ENCODE data around the gene TAPBPL. TPM values are rescaled to one million over a fixed set of nuclear protein-coding genes. Genes with fewer than 3 reads are reported as not detected.

TAPBPL gene
- polyA plus RNA-seq, 3 donors: 89.3 to 145 (median 91.8) TPM

DNA sequence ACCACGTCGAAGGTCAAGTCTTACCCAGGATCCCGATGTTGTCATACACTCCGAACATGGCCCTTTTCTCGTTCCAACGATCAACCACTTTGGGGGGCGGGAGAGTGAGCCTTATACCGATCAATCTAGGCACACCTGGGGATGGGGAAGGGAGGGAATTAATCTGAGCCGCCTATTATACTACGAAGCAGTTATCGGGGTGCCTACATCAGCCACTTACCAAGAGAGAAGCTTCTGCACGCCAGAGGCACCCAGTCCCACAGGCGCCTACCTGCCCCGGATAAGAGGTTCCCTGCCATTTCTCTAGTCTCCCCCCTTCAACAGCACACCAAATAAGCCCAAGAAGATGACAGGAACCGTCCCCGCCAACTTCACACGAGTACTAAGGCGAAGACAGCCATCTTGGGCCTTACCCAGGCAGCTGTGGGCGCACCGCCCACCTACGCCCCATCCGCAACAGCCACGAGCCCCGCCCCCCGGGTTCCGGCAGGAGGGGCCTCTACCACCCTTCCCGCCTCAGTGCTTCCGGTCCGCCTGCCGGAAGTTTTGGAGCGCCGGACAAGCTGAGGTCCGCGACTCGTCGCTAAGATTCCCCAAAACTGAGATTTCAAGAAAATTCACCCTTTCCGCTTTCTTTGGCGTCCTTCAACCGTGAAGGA lies 41.1 kb downstream of the TAPBPL start, which contains the start of gene MRPL51:
Gene MRPL51, minus strand, starts transcription at position 425 of the 659 bp plus-strand sequence. Its CDS starts 126 bp downstream, at position 299.
- Mint-ChIP-seq H3K4me1 (peaks cover 22% of the 10 kb centered on the region), H3K36me3 (peaks cover 16 to 28% of the 10 kb centered on the region in 2 donors), H3K27ac (peak within 1 kb of the TSS; percentile 95 to 99 (median 99)), H3K9me3 (no peaks in the 10 kb centered on the region), H3K4me3 (peak within 1 kb of the TSS; percentile 97 to 98), H3K27me3 (ENCODE audit: low read depth in 3 of 3) (peaks cover 0 to 3% (median 2%) of the 10 kb centered on the region in 3 donors)
- Histone ChIP-seq H3K4me2 (replicated peaks; ENCODE audit: extremely low read depth, low read length, poor library complexity, severe bottlenecking) (peak within 1 kb of the TSS; percentile 93), H3K79me2 (ENCODE audit: insufficient read depth, low read length) (peaks cover 51% of the 10 kb centered on the region), H3K27me3 (ENCODE audit: control insufficient read depth in 2 of 2, insufficient read depth in 2 of 2, low read length in 2 of 2) (no peaks in the 10 kb centered on the region), H3K36me3 (replicated peaks in 1 of 2; ENCODE audit: control insufficient read depth in 1 of 2, insufficient read depth in 2 of 2, low read length in 2 of 2) (peaks cover 21 to 32% of the 10 kb centered on the region in 2 donors), H4K20me1 (ENCODE audit: insufficient read depth, low read length) (peaks cover 10% of the 10 kb centered on the region), H3K9ac (ENCODE audit: insufficient read depth, low read length, poor library complexity, severe bottlenecking) (peak within 1 kb of the TSS; percentile 73), H3K4me1 (ENCODE audit: control insufficient read depth in 1 of 2, insufficient read depth in 2 of 2, low read length in 2 of 2) (peaks cover 20 to 30% of the 10 kb centered on the region in 2 donors), H3K27ac (ENCODE audit: low read depth in 1 of 2, low read length in 2 of 2) (peak within 1 kb of the TSS; percentile 88 to 91), H3K9me3 (replicated peaks in 1 of 2; ENCODE audit: control insufficient read depth in 1 of 2, insufficient read depth in 1 of 2, low read length in 2 of 2) (no peaks in the 10 kb centered on the region), H3K4me3 (replicated peaks in 1 of 3; ENCODE audit: low read depth in 2 of 3, low read length in 3 of 3) (peak within 1 kb of the TSS; percentile 61 to 92 (median 90)), H2AFZ (ENCODE audit: insufficient read depth, low read depth, low read length, poor library complexity, severe bottlenecking) (peak within 1 kb of the TSS; percentile 94)
- whole genome bisulfite sequencing (ENCODE audit: insufficient coverage): 0% methylated on average over 28 of the region's 39 CpGs
- intact Hi-C loops (cut with micrococcal nuclease): loop anchor here (2.0 kb wide), 2 partner anchors 22 to 42 kb away; partner anchors contain the start of genes GAPDH (in 1 of the 2) and VAMP1 (in 1 of the 2)
- DNase-seq: peak; percentile 91 to 94 (median 93)
- TF ChIP-seq CTCF (IDR thresholded peaks at IDR 0.05): no peak

DNA sequence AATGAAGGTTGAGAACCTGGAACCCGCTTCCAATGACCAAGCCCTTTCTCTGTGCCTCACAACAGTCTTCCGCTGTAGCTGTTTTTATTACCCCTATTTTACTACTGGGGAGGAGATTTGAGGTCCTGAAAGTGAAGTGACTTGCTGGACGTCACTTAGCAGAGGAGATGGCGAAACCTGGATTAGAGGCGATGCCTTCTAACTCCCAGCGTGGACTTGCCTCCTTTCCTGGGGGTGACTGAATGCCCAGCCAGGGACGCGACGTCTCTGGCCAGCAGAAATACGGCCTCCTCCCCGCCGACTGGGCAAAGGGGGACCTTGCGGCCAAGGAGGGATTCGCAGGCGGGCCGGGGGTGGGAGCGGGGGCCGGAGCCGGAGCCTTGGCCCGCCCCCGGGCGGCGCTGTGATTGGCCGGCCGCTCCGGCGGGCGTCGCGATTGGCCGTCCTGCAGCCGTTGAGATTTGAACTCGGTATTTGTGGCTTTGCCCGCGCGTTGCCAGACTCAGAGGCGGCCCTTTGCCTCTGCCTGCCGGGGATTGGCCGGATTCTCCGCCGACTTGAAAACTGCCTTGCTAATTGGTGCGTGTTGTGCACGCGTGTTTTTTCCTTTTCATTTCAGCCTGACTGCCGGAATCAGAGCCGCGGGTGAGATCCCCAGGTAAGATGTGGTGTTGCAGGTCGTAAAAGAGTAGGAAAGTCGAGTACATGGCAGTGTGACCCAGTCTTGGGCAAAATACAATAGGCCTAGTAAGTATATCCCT lies 41.8 kb downstream of the TAPBPL start, which contains the start of gene NCAPD2:
Gene NCAPD2, plus strand, starts transcription at position 606 of the 761 bp plus-strand sequence. CDS start 997 bp downstream, outside the sequence.
- peak within 1 kb of the TSS; percentile 61 to 92 (median 90) for H3K4me3 ChIP-seq (replicated peaks in 1 of 3; ENCODE audit: low read depth in 2 of 3, low read length in 3 of 3)
- peak within 1 kb of the TSS; percentile 88 to 91 for H3K27ac ChIP-seq (ENCODE audit: low read depth in 1 of 2, low read length in 2 of 2)
- peaks cover 20 to 30% of the 10 kb centered on the region in 2 donors for H3K4me1 ChIP-seq (ENCODE audit: control insufficient read depth in 1 of 2, insufficient read depth in 2 of 2, low read length in 2 of 2)
- H3K36me3 ChIP-seq (replicated peaks in 1 of 2; ENCODE audit: control insufficient read depth in 1 of 2, insufficient read depth in 2 of 2, low read length in 2 of 2): peaks cover 28 to 39% of the 10 kb centered on the region in 2 donors
- no peaks in the 10 kb centered on the region for H3K9me3 Mint-ChIP-seq
- peak within 1 kb of the TSS; percentile 73 for H3K9ac ChIP-seq (ENCODE audit: insufficient read depth, low read length, poor library complexity, severe bottlenecking)
- H3K27me3 Mint-ChIP-seq (ENCODE audit: low read depth in 3 of 3): peaks cover 0 to 3% (median 2%) of the 10 kb centered on the region in 3 donors
- H3K27ac Mint-ChIP-seq: peak within 1 kb of the TSS; percentile 95 to 99 (median 99)
- H4K20me1 ChIP-seq (ENCODE audit: insufficient read depth, low read length): peaks cover 10% of the 10 kb centered on the region
- no peaks in the 10 kb centered on the region for H3K27me3 ChIP-seq (ENCODE audit: control insufficient read depth in 2 of 2, insufficient read depth in 2 of 2, low read length in 2 of 2)
- peaks cover 22% of the 10 kb centered on the region for H3K4me1 Mint-ChIP-seq
- DNase-seq: peak; percentile 91 to 95 (median 91)
- intact Hi-C loops (cut with micrococcal nuclease): loop anchor here (2.0 kb wide), 2 partner anchors 23 to 41 kb away; partner anchors contain the start of genes GAPDH (in 1 of the 2) and VAMP1 (in 1 of the 2)
- H3K9me3 ChIP-seq (replicated peaks in 1 of 2; ENCODE audit: control insufficient read depth in 1 of 2, insufficient read depth in 1 of 2, low read length in 2 of 2): no peaks in the 10 kb centered on the region
- peaks cover 20 to 35% of the 10 kb centered on the region in 2 donors for H3K36me3 Mint-ChIP-seq
- H2AFZ ChIP-seq (ENCODE audit: insufficient read depth, low read depth, low read length, poor library complexity, severe bottlenecking): peak within 1 kb of the TSS; percentile 94
- TF ChIP-seq CTCF (IDR thresholded peaks at IDR 0.05): peak; percentile 19
- peak within 1 kb of the TSS; percentile 97 to 98 for H3K4me3 Mint-ChIP-seq
- WGBS (ENCODE audit: insufficient coverage): 0% methylated on average over 47 of the region's 49 CpGs
- H3K79me2 ChIP-seq (ENCODE audit: insufficient read depth, low read length): peaks cover 58% of the 10 kb centered on the region
- H3K4me2 ChIP-seq (replicated peaks; ENCODE audit: extremely low read depth, low read length, poor library complexity, severe bottlenecking): peak within 1 kb of the TSS; percentile 93
